Measurements from ENCODE around the gene EIF4G3.

The EIF4G3 gene

GRCh38 chr1:20899154-20899972 lies 277.3 kb downstream of the EIF4G3 start:
- no peak overlapping the region for H3K4me3 Mint-ChIP-seq
- peak overlapping the region; percentile 38 for H3K27ac Mint-ChIP-seq (ENCODE audit: low read depth)
- DNase-seq (ENCODE audit: low spot score in 2 of 2) (no peak), ATAC-seq (replicated peaks; ENCODE audit: extremely low read depth, poor library complexity, severe bottlenecking) (no peak)
- H3K4me1 Mint-ChIP-seq = peaks cover 10% of the 10 kb centered on the region
- H3K27me3 Mint-ChIP-seq = no peaks in the 10 kb centered on the region
- peaks cover 7% of the 10 kb centered on the region for H3K36me3 Mint-ChIP-seq (ENCODE audit: insufficient read depth)
- H3K9me3 Mint-ChIP-seq = no peaks in the 10 kb centered on the region

DNA sequence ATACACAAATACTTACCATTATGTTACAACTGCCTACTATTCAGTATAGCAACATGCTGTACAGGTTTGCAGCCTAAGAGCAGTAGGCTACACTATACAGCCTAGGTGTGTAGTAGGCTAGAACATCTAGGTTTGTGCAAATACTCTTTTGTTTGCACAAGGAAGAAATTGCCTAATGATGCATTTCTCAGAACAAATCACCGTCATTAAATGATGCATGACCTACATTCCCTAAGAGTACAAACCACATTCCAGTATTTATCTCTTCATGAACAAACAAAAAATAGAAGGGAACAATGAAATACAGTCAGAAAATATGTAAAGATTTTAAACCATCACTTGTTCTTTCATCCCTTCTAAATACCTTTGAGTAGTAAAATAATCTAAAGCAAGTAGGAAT lies 279.9 kb downstream of the EIF4G3 start:
- Mint-ChIP-seq H3K27me3 (no peaks in the 10 kb centered on the region), H3K9me3 (no peaks in the 10 kb centered on the region), H3K4me1 (no peaks in the 10 kb centered on the region), H3K27ac (ENCODE audit: low read depth) (no peak overlapping the region), H3K36me3 (ENCODE audit: insufficient read depth) (peaks cover 21% of the 10 kb centered on the region), H3K4me3 (no peak overlapping the region)
- ATAC-seq (replicated peaks; ENCODE audit: extremely low read depth, poor library complexity, severe bottlenecking) = no peak
- no peak for DNase-seq (ENCODE audit: low spot score in 2 of 2)

GRCh38 chr1:20893931-20894330 lies 282.8 kb downstream of the EIF4G3 start:
- ATAC-seq (replicated peaks; ENCODE audit: extremely low read depth, poor library complexity, severe bottlenecking) (no peak), DNase-seq (ENCODE audit: low spot score in 2 of 2) (no peak)
- no peak overlapping the region for H3K27ac Mint-ChIP-seq (ENCODE audit: low read depth)
- H3K4me1 Mint-ChIP-seq = no peaks in the 10 kb centered on the region
- no peaks in the 10 kb centered on the region for H3K27me3 Mint-ChIP-seq
- no peaks in the 10 kb centered on the region for H3K9me3 Mint-ChIP-seq
- peaks cover 26% of the 10 kb centered on the region for H3K36me3 Mint-ChIP-seq (ENCODE audit: insufficient read depth)
- H3K4me3 Mint-ChIP-seq = no peak overlapping the region

GRCh38 chr1:20891091-20891490 lies 285.6 kb downstream of the EIF4G3 start:
- Mint-ChIP-seq H3K27ac (ENCODE audit: low read depth) (no peak overlapping the region), H3K9me3 (no peaks in the 10 kb centered on the region), H3K4me3 (no peak overlapping the region), H3K4me1 (no peaks in the 10 kb centered on the region), H3K36me3 (ENCODE audit: insufficient read depth) (peaks cover 26% of the 10 kb centered on the region), H3K27me3 (no peaks in the 10 kb centered on the region)
- no peak for ATAC-seq (replicated peaks; ENCODE audit: extremely low read depth, poor library complexity, severe bottlenecking)
- no peak for DNase-seq (ENCODE audit: low spot score in 2 of 2)

DNA sequence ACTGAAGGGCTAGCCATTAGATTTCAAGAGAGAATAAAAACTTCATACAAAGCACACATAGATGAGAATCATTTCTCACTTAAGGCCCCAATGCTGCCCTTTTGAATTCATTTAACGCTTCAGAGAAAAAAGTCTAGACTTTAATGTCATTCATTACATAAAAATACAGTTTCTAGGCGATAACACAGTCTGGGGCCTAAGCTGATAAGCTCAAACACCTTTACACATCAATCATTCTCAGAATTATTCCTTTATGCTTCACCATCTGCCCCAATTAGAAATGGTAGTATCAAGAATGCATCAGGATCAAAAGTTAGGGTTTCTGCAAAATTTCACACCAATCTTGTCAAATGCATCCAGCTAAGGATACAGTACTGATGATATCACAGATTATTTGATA lies 289.5 kb downstream of the EIF4G3 start:
- DNase-seq (ENCODE audit: low spot score in 2 of 2) (no peak), ATAC-seq (replicated peaks; ENCODE audit: extremely low read depth, poor library complexity, severe bottlenecking) (no peak)
- no peaks in the 10 kb centered on the region for H3K9me3 Mint-ChIP-seq
- H3K4me1 Mint-ChIP-seq = no peaks in the 10 kb centered on the region
- H3K4me3 Mint-ChIP-seq = no peak overlapping the region
- no peak overlapping the region for H3K27ac Mint-ChIP-seq (ENCODE audit: low read depth)
- H3K36me3 Mint-ChIP-seq (ENCODE audit: insufficient read depth) = peaks cover 12% of the 10 kb centered on the region
- H3K27me3 Mint-ChIP-seq = no peaks in the 10 kb centered on the region

DNA sequence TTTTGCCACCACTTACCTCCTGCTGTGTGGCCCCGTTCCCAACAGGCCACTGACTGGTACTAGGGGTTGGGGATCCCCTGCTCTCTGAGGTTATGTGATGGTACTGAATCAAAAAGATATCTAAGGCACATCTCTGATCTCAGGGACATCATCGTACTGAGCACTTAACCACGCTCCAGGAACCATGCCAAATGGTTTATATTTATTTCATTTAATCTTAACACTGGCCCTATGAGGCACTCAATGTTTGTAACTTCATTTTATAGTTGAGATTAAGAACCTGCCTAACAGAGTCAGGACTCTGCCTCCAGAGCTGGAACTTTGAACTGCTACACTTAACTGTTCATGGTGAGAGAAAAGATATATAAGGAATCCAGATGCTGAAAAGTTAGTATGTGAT lies 291.6 kb downstream of the EIF4G3 start:
- no peaks in the 10 kb centered on the region for H3K4me1 Mint-ChIP-seq
- no peak for ATAC-seq (replicated peaks; ENCODE audit: extremely low read depth, poor library complexity, severe bottlenecking)
- H3K36me3 Mint-ChIP-seq (ENCODE audit: insufficient read depth) = peaks cover 4% of the 10 kb centered on the region
- DNase-seq (ENCODE audit: low spot score in 2 of 2) = no peak
- H3K27me3 Mint-ChIP-seq = no peaks in the 10 kb centered on the region
- no peaks in the 10 kb centered on the region for H3K9me3 Mint-ChIP-seq
- no peak overlapping the region for H3K27ac Mint-ChIP-seq (ENCODE audit: low read depth)
- no peak overlapping the region for H3K4me3 Mint-ChIP-seq

DNA sequence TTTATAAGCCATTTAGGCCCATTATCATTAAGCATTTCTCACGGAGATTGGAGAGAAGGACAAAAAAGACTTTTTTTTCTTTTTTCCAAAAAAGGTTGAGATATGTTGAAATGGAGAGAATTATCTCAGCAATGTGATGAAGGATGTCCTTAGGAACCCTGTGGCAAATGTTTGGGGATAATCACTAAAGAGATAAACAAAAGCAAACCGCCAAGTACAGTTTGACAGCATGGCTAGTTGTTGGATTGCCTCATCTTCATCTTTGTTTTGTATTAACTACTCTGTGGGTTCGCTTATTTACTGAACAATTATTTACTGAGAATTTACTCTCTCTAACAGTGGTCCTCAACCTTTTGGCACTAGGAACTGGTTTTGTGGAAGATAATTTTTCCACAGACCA lies 292.2 kb downstream of the EIF4G3 start:
- Mint-ChIP-seq H3K36me3 (ENCODE audit: insufficient read depth) (peaks cover 7% of the 10 kb centered on the region), H3K4me3 (no peak overlapping the region), H3K27me3 (no peaks in the 10 kb centered on the region), H3K9me3 (no peaks in the 10 kb centered on the region), H3K4me1 (no peaks in the 10 kb centered on the region), H3K27ac (ENCODE audit: low read depth) (no peak overlapping the region)
- no peak for ATAC-seq (replicated peaks; ENCODE audit: extremely low read depth, poor library complexity, severe bottlenecking)
- no peak for DNase-seq (ENCODE audit: low spot score in 2 of 2)

GRCh38 chr1:20883766-20884165 lies 292.9 kb downstream of the EIF4G3 start:
- Mint-ChIP-seq H3K4me1 (no peaks in the 10 kb centered on the region), H3K36me3 (ENCODE audit: insufficient read depth) (peaks cover 11% of the 10 kb centered on the region), H3K4me3 (no peak overlapping the region), H3K27ac (ENCODE audit: low read depth) (no peak overlapping the region), H3K9me3 (no peaks in the 10 kb centered on the region), H3K27me3 (no peaks in the 10 kb centered on the region)
- ATAC-seq (replicated peaks; ENCODE audit: extremely low read depth, poor library complexity, severe bottlenecking) (no peak), DNase-seq (ENCODE audit: low spot score in 2 of 2) (no peak)

DNA sequence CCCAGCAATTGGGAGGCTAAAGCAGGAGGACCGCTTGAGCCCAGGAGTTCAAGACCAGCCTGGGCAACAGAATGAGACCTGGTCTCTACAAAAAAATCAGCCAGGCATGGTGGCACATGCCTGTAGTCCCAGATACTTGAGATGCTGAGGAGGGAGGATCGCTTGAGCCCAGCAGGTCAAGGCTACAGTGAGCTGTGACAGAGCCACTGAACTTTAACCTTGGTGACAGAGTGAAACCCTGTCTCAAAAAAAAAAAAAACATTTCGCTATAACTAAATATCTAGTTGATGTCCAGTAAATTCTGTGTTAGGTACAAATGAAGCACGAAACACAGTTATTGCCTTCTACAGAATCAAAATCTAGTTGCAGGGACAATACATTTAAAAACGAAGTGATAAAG lies 293.9 kb downstream of the EIF4G3 start:
- H3K36me3 Mint-ChIP-seq (ENCODE audit: insufficient read depth) = peaks cover 19% of the 10 kb centered on the region
- H3K27me3 Mint-ChIP-seq = no peaks in the 10 kb centered on the region
- DNase-seq (ENCODE audit: low spot score in 2 of 2) = no peak
- no peak for ATAC-seq (replicated peaks; ENCODE audit: extremely low read depth, poor library complexity, severe bottlenecking)
- H3K9me3 Mint-ChIP-seq = no peaks in the 10 kb centered on the region
- no peak overlapping the region for H3K4me3 Mint-ChIP-seq
- no peaks in the 10 kb centered on the region for H3K4me1 Mint-ChIP-seq
- H3K27ac Mint-ChIP-seq (ENCODE audit: low read depth) = no peak overlapping the region

GRCh38 chr1:20878799-20879198 lies 297.9 kb downstream of the EIF4G3 start:
- H3K27ac Mint-ChIP-seq (ENCODE audit: low read depth) = no peak overlapping the region
- no peaks in the 10 kb centered on the region for H3K4me1 Mint-ChIP-seq
- ATAC-seq (replicated peaks; ENCODE audit: extremely low read depth, poor library complexity, severe bottlenecking) (no peak), DNase-seq (ENCODE audit: low spot score in 2 of 2) (no peak)
- peaks cover 20% of the 10 kb centered on the region for H3K36me3 Mint-ChIP-seq (ENCODE audit: insufficient read depth)
- H3K9me3 Mint-ChIP-seq = no peaks in the 10 kb centered on the region
- H3K4me3 Mint-ChIP-seq = no peak overlapping the region
- H3K27me3 Mint-ChIP-seq = no peaks in the 10 kb centered on the region

GRCh38 chr1:20875198-20875973 lies 301.3 kb downstream of the EIF4G3 start:
- no peaks in the 10 kb centered on the region for H3K27me3 Mint-ChIP-seq
- no peaks in the 10 kb centered on the region for H3K4me1 Mint-ChIP-seq
- no peak overlapping the region for H3K27ac Mint-ChIP-seq (ENCODE audit: low read depth)
- DNase-seq (ENCODE audit: low spot score in 2 of 2) (no peak), ATAC-seq (replicated peaks; ENCODE audit: extremely low read depth, poor library complexity, severe bottlenecking) (no peak)
- H3K36me3 Mint-ChIP-seq (ENCODE audit: insufficient read depth) = peaks cover 18% of the 10 kb centered on the region
- no peak overlapping the region for H3K4me3 Mint-ChIP-seq
- H3K9me3 Mint-ChIP-seq = no peaks in the 10 kb centered on the region

GRCh38 chr1:20873311-20873710 lies 303.4 kb downstream of the EIF4G3 start:
- H3K27ac Mint-ChIP-seq (ENCODE audit: low read depth) = no peak overlapping the region

GRCh38 chr1:20871419-20871818 lies 305.3 kb downstream of the EIF4G3 start:
- Mint-ChIP-seq H3K9me3 (no peaks in the 10 kb centered on the region), H3K27me3 (no peaks in the 10 kb centered on the region), H3K36me3 (ENCODE audit: insufficient read depth) (peaks cover 6% of the 10 kb centered on the region), H3K27ac (ENCODE audit: low read depth) (no peak overlapping the region), H3K4me1 (no peaks in the 10 kb centered on the region), H3K4me3 (no peak overlapping the region)
- no peak for DNase-seq (ENCODE audit: low spot score in 2 of 2)
- no peak for ATAC-seq (replicated peaks; ENCODE audit: extremely low read depth, poor library complexity, severe bottlenecking)

More at GRCh38 chr1:20873311-20873710, 303.4 kb downstream of the EIF4G3 start:
- H3K4me3 Mint-ChIP-seq = no peak overlapping the region
- H3K9me3 Mint-ChIP-seq = no peaks in the 10 kb centered on the region
- DNase-seq (ENCODE audit: low spot score in 2 of 2) (no peak), ATAC-seq (replicated peaks; ENCODE audit: extremely low read depth, poor library complexity, severe bottlenecking) (no peak)
- peaks cover 11% of the 10 kb centered on the region for H3K36me3 Mint-ChIP-seq (ENCODE audit: insufficient read depth)
- no peaks in the 10 kb centered on the region for H3K4me1 Mint-ChIP-seq
- no peaks in the 10 kb centered on the region for H3K27me3 Mint-ChIP-seq
